ENCODE data around the gene LHFPL6. TPM values are rescaled to one million over a fixed set of nuclear protein-coding genes. Genes with fewer than 3 reads are reported as not detected.

LHFPL6 gene
- total and polyA plus RNA-seq, 10 of the 15 experiments (the other 5 are each of a cell fraction or from before 2014, with no cell fraction given), result 0.11 to 4.6 (median 0.41) TPM

GRCh38 chr13:39536274-39536673 is 66.7 kb downstream of the LHFPL6 start:
- BruUV-seq (replicated peaks), result no TSS peak
- Histone ChIP-seq H2AFZ (ENCODE audit: control insufficient read depth, low read depth, low read length) (no peak overlapping the region), H3K9me3 (replicated peaks; ENCODE audit: control insufficient read depth, insufficient read depth, low read length) (no peaks in the 10 kb centered on the region), H3K27ac (ENCODE audit: control insufficient read depth, insufficient read depth) (no peak overlapping the region), H3K4me3 (no peak overlapping the region), H3K4me2 (ENCODE audit: control insufficient read depth, insufficient read depth) (no peak overlapping the region), H3K36me3 (ENCODE audit: control insufficient read depth in 2 of 2, insufficient read depth in 2 of 2, low read length in 1 of 2) (no peaks in the 10 kb centered on the region), H3K4me1 (ENCODE audit: control insufficient read depth, insufficient read depth, low read length) (no peaks in the 10 kb centered on the region), H4K20me1 (ENCODE audit: control insufficient read depth, insufficient read depth) (no peaks in the 10 kb centered on the region), H3K27me3 (replicated peaks in 1 of 2; ENCODE audit: control insufficient read depth in 2 of 2, insufficient read depth in 2 of 2, low read length in 1 of 2) (no peaks in the 10 kb centered on the region), H3K79me2 (ENCODE audit: control insufficient read depth, insufficient read depth, low read length) (no peaks in the 10 kb centered on the region), H3K9ac (ENCODE audit: control insufficient read depth, insufficient read depth, low read length) (no peak overlapping the region)
- CTCF ChIA-PET, result interaction anchor here (1.0 to 3.1 kb wide), 5 partner anchors 9 to 76 kb away, joined by 3 to 10 read pairs (median 4); no protein-coding TSS in a partner anchor
- in situ Hi-C loops (cut with MboI) (no loop called here), intact Hi-C loops (cut with micrococcal nuclease; ENCODE audit: unreplicated experiment) (no loop called here)
- no peak for FAIRE-seq
- WGBS (ENCODE audit: insufficient coverage, insufficient replicate concordance, low lambda C conversion rate, missing lambda C conversion rate), result 52% methylated on average over 6 of the region's 6 CpGs
- SMC1A ChIA-PET (ENCODE audit: uncharacterized antibody, unreplicated experiment), result interaction anchor here (1.1 to 1.6 kb wide), 2 partner anchors 19 kb away, joined by 3 read pairs; no protein-coding TSS in a partner anchor
- RAD21 ChIA-PET (ENCODE audit: unreplicated experiment), result no interaction called here
- no peak for DNase-seq (ENCODE audit: low read depth, low spot score)
- no peak for ATAC-seq
- POLR2A ChIA-PET, result interaction anchor here (1.1 kb wide), 1 partner anchor 8 kb away, joined by 4 read pairs; no protein-coding TSS in a partner anchor
- TF ChIP-seq RFX5 (IDR thresholded peaks at IDR 0.05; ENCODE audit: low read depth, low read length), result no peak
- TF ChIP-seq CTCF (IDR thresholded peaks at IDR 0.05 in 2 of 3, conservative IDR thresholded peaks at IDR 0.05 in 1 of 3; ENCODE audit: control insufficient read depth in 2 of 3, extremely low read depth in 1 of 3, insufficient read depth in 1 of 3, low read depth in 3 of 3, low read length in 3 of 3), result no peak
- no peak for TF ChIP-seq HDAC2 (IDR thresholded peaks at IDR 0.05)
- no peak for TF ChIP-seq CHD4 (IDR thresholded peaks at IDR 0.05)
- no peak for TF ChIP-seq BHLHE40 (IDR thresholded peaks at IDR 0.05; ENCODE audit: borderline replicate concordance in 1 of 2, low read depth in 2 of 2, low read length in 1 of 2)
- TF ChIP-seq SPI1 (IDR thresholded peaks at IDR 0.05; ENCODE audit: borderline replicate concordance, insufficient read depth, low read depth, low read length), result no peak
- no peak for TF ChIP-seq PAX8 (IDR thresholded peaks at IDR 0.05)
- TF ChIP-seq IKZF2 (IDR thresholded peaks at IDR 0.05), result no peak
- no peak for TF ChIP-seq SREBF2 (IDR thresholded peaks at IDR 0.05; ENCODE audit: low read length)
- no peak for TF ChIP-seq ZBTB33 (IDR thresholded peaks at IDR 0.05)
- no peak for TF ChIP-seq E2F8 (IDR thresholded peaks at IDR 0.05; ENCODE audit: low read depth, partially characterized antibody)
- no peak for TF ChIP-seq NRF1 (conservative IDR thresholded peaks at IDR 0.05; ENCODE audit: low read depth, low read length)
- no peak for TF ChIP-seq USF2 (IDR thresholded peaks at IDR 0.05; ENCODE audit: borderline replicate concordance, low read depth, low read length)
- no peak for TF ChIP-seq RELB (IDR thresholded peaks at IDR 0.05; ENCODE audit: low read depth)
- TF ChIP-seq RAD21 (IDR thresholded peaks at IDR 0.05; ENCODE audit: insufficient read depth, low read depth, low read length), result no peak
